GM20431 (cell line): ENCODE results near the gene MICAL2.

Experiments used
- in situ Hi-C: fragments of 300-500 bp; cut with MseI, MboI; formaldehyde crosslinking; loops from one replicate; pipeline ENCODE4 v1.15.0; 2020; ENCODE audit warnings: low sequenced_read_pairs; ENCODE audit not compliant: unreplicated experiment

MICAL2 gene

GRCh38 chr11:12249590-12250260, 139.3 kb downstream of the MICAL2 start:
- in situ Hi-C loops = loop anchor here (25.0 kb wide), 1 partner anchor 187 kb away; no protein-coding TSS in a partner anchor

DNA sequence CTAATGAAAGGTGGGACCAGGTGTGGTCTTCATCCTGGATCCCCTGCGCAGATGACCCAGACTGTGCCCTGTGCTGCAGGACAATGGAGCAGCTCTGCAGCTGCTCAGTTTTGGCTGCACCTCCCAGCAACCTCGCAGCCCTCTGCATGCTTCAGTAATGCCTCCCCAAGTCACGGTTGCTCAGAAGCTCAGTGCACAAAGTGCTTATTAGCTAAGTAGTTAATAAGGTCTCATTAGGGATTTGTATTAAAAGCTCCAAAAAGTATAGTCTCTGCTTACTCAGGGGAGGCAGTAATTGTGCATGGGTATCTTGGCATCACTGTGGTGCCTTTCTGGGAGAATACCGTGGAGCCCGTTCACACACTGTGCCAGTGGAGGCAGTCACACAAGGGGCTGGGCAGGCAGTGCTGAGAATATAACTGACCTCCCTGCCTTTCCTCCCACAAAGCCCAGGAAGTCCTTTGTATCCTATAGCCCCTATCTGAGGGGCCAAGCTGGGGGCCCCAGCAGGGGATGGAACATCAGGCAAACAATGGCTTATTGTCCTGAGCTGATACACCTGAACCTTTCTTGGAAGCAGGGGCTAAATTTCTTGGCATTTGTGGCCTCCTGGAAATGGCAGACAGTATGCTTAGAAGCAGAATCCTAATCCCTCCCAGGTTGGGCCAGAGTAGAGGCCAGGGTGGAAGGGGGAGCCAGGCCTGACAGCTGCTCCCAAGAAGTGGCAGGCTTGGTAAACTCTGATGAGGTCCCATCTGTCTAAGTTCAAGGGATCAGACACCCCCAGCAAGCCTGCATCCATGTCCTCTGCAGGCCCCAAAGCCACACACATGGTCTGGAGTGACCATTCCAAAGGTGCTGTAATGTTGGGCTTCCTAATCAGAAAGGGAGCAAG, 141.5 kb downstream of the MICAL2 start:
- in situ Hi-C loops = no loop called here

- in situ Hi-C loops = no loop called here
Observed at GRCh38 chr11:12253843-12254281, 143.5 kb downstream of the MICAL2 start.

DNA sequence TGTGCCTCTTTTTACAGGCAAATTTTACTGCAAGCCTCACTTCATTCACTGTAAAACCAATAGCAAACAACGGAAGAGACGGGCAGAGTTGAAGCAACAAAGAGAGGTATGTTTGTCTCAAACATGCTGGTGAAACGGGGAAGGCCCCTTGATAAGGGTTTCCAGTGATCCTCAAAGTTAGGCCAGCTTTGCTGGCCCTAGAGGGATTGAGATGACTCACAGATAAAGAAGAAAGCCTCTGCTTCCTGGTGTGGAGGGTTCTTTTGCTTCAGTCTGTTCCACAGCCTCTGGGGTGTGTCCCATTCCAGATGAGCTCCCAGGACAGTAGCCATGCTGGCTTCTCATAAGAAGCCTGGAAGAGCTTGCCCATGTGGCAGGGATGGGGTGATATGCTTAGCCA, 148.1 kb downstream of the MICAL2 start:
- in situ Hi-C loops = no loop called here

- in situ Hi-C loops = no loop called here
Observed at GRCh38 chr11:12259956-12260355, 149.6 kb downstream of the MICAL2 start.

DNA sequence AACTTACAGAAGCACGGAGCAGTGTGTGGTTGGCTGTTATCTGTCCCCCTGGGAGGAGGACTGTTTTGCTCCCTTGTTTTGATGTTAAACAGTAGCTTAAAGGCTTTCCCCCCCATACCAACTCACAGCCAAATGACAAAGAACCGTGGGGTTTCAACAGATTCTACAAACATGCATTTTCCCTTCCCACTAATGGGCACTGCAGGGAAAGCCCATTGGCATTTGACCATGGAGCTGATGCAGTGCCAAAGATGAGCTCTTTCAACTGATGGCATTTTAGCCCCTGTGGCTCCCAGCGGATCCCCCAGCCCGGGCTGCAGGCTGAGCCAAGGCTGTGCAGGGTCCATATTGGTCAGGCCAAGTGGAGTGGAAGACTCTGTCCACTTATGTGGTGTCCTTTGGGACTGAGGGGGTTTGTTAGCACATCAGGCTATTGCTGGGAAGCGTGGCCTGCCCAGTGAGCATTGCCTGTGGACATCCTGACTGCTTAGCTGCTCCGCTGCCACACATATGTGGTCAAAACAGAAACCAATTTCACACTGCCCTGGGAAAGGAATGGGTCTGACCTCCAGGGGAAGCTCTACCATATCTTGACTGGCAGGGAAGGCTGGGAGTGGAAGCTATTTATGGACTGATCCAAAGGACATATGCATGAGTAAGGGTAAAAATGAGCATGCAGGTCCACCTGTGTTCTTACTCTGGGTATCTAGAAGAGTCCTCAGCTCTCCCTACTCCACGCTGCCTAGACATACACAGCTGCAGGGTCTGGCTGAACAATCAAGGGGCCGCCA, 150.5 kb downstream of the MICAL2 start:
- in situ Hi-C loops = no loop called here

- in situ Hi-C loops = no loop called here
Observed at GRCh38 chr11:12261551-12261950, 151.2 kb downstream of the MICAL2 start.

- in situ Hi-C loops = no loop called here
Observed at GRCh38 chr11:12263141-12263693, 152.8 kb downstream of the MICAL2 start.

DNA sequence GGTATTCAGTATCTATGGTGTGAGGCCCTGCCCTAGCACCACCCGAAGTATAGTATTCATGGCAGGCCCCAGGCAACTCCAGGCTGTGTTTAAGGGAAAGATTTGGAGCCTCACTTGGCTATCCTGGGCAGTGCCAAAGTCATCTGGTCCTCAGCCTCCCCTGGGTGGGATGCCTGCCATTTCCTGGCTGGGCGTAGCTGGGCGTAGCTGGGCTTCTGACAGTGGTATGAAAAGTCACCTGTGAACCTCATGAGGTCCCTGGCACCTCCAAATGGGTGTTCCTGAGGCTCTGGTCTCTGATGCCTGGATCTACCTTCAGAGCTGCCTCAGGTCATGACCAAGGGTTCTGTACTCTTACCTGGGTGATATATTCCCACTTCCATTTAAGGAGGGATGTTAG, 154.0 kb downstream of the MICAL2 start:
- in situ Hi-C loops = no loop called here

DNA sequence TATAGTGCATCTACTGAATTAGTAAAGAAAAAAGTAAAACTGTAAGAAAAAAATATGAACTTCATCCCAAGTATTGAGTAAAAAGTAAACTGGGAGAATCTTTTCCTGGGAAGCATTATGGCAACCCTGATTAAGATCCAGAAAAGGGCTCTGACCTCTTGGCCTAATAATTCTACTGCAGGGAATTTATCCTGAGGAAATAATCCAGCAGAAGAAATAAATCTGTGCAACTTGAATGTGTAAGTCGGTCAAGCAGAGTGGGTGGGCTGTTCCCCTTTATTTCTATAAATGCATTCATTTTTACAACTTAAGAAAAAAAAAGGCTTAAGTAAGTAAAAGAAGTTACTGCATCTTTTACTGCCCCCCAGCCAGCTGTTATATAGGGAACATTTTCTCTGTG, 155.7 kb downstream of the MICAL2 start:
- in situ Hi-C loops = no loop called here

- in situ Hi-C loops = no loop called here
Observed at GRCh38 chr11:12266943-12267342, 156.6 kb downstream of the MICAL2 start.

GRCh38 chr11:12267921-12268320, 157.5 kb downstream of the MICAL2 start:
- in situ Hi-C loops = no loop called here

- in situ Hi-C loops = no loop called here
Observed at GRCh38 chr11:12269104-12269441, 158.7 kb downstream of the MICAL2 start.

DNA sequence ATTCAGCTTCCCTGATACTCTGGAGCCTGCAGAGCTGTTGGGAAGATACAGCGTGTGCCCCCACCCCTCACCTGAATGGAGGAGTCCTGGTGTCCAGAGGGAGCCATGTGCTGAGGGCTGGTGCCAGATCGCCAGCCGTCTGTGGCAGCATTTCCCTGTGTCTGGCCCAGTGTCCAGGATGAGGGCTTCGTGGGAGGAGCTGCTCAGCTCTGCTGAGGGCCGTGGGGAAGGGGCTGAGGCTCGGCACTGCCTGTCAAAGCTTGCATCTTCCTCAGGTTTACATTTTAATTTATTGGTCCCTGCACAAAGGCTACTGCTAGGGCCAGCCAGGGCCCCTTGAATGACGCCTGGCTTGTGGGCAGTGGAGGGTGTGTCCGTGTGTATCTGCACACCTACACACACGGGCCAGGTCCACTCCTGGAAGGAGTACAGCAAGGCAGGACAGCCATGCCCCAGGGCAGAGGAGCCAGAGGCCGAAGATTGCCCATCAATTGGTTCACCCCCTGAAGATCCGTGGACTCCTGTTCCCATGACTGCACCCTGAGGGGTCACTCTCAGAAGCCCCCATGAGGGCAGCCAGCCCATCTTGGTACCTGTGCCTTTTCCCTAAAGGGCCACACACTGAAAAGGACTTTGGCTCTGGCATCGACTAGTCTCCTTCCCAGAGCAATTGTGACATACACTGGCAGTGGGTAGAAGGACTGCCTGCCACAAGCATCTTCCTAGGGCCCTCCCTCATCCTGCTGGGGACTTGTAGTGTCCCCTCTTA, 159.2 kb downstream of the MICAL2 start:
- in situ Hi-C loops = no loop called here

- in situ Hi-C loops = no loop called here
Observed at GRCh38 chr11:12270215-12270797, 159.9 kb downstream of the MICAL2 start.

GRCh38 chr11:12270817-12271216, 160.4 kb downstream of the MICAL2 start:
- in situ Hi-C loops = no loop called here

- in situ Hi-C loops = no loop called here
Observed at GRCh38 chr11:12271241-12271640, 160.9 kb downstream of the MICAL2 start.

GRCh38 chr11:12271826-12272366, 161.5 kb downstream of the MICAL2 start:
- in situ Hi-C loops = no loop called here
